KOPT-K1 (cell line): ENCODE results near the gene RNF144A.

ENCODE experiments used
- H3K27ac ChIP-seq: fragments of 200-600 bp; sonication (generic); 2 replicates; pipeline ENCODE4 v1.5.1; 2016; ENCODE audit warnings: antibody characterized with exemption, mild to moderate bottlenecking, low read depth, low read length; ENCODE audit not compliant: poor library complexity, severe bottlenecking
- H3K36me3 ChIP-seq: fragments of 200-600 bp; sonication (generic); 2 replicates; pipeline ENCODE4 v1.5.1; 2017; ENCODE audit warnings: antibody characterized with exemption, mild to moderate bottlenecking, low read length, moderate library complexity; ENCODE audit not compliant: insufficient read depth
- H3K9me3 ChIP-seq: fragments of 200-600 bp; sonication (generic); 2 replicates; pipeline ENCODE4 v1.5.1; 2017; ENCODE audit warnings: antibody characterized with exemption, low read length, mild to moderate bottlenecking; ENCODE audit not compliant: insufficient read depth, poor library complexity, severe bottlenecking

RNF144A gene

DNA sequence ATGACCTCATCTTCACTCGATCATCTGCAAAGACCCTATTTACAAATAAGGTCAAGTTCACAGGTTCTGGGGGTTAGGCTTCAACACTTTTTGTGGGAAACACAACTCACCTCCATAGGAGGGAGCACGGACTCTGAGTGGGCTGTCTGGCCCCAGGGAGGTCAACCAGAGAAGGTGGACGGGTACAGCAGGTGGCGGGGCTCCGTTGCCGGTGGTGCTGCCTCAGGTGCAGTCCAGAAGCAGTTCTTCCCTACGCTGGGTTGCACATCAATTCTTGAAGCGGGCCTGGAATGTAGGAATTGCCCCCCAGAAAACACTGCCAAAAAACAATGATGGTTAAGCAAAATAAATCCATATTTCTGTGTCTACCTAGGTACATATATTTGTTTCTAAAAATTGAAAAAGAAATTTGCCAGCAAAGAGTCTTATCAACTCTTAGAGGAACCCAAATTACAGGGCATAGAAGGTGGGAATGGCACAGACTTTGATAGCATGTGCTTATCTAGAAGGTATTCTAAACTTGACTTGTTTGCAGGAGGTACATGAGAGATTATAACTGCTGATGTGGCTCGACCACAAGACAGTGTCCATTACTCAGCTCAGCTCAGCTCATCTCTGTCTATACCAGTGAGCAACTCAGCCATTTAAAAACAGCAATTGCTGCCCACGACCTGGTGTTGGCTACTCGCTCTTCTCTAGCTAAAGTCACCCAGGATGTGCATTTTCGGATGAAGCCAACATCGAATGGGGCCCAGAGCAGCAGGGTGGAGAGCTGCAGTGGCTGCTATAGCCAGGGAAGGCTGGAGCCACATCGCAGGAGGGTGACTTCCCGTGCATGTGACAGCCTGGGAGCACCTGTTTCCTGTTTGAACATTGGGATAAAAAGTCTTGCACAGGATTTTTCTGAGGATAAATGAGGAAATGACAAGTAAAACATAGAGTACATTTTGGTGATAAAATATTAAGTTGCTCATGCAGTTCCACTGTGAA lies 128.7 kb downstream of the RNF144A start:
- Histone ChIP-seq H3K9me3 (no peaks in the 10 kb centered on the region), H3K36me3 (peaks cover 36% of the 10 kb centered on the region), H3K27ac (peak overlapping the region; percentile 13)

DNA sequence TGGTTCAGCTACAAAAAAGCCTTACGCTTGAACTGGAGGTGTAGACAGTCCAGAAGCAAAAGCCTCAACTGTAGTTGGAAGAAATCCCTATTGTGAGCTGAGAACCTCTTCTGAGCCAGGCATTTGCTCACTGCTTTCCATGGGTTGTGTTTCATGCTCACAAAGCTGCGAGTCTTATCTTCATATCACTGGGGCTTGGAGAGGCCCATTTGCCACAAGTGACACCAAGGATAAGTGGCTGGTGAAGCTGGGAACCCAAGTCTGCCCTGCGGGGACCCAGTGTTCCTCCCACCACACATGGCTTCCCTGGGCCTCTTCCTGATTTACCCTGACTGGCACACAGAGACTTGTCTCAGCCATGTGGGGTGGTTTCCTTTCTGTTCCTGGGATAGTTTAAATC lies 130.4 kb downstream of the RNF144A start:
- Histone ChIP-seq H3K36me3 (peaks cover 18% of the 10 kb centered on the region), H3K27ac (peak overlapping the region; percentile 9), H3K9me3 (no peaks in the 10 kb centered on the region)

DNA sequence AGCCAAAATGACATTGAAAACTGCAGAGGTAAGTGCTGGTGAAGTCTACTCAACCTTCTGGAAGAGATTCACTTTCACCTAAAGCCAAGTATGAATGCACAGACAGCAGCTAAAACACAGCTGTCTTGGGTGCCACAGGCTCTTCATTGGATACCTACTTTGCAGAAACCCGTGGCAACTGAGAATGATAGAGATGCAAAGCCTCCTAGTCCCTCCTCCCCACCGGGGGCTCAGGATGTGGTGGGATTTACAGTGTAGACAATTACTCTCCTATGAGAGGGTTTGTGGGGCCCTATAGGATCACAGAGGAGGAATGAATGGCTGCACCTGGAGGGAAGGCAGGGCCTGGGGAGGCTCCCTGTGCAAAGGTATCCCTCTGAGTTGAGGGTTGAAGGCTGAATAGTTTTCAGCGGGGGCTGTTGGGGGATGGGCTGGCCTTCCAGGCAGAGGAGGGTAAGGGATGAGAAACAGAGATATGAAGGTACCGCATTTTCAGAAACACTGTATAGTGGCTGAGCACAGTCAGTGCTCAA lies 131.6 kb downstream of the RNF144A start:
- Histone ChIP-seq H3K36me3 (peaks cover 17% of the 10 kb centered on the region), H3K27ac (no peak overlapping the region), H3K9me3 (no peaks in the 10 kb centered on the region)

DNA sequence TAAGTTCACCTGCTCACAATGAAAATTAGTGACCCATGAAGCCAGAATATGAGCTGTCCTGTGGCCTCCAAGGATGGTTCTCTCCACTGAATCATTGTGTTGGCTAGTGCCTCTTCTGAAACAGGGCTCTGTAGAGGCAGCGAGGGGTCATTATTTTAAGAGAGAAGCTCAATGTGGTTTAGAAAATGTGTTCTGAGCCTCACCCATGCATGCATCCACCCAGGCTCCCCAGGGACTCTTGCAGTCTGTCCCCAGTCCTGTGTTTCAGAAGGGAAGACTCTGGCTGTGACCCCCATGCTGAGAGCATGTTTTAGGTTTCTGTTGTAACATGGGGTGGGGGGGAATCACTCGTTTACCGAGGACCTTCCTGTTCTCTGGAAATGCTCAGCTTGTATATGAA lies 135.2 kb downstream of the RNF144A start:
- no peak overlapping the region for H3K27ac ChIP-seq
- H3K36me3 ChIP-seq: no peaks in the 10 kb centered on the region
- no peaks in the 10 kb centered on the region for H3K9me3 ChIP-seq

DNA sequence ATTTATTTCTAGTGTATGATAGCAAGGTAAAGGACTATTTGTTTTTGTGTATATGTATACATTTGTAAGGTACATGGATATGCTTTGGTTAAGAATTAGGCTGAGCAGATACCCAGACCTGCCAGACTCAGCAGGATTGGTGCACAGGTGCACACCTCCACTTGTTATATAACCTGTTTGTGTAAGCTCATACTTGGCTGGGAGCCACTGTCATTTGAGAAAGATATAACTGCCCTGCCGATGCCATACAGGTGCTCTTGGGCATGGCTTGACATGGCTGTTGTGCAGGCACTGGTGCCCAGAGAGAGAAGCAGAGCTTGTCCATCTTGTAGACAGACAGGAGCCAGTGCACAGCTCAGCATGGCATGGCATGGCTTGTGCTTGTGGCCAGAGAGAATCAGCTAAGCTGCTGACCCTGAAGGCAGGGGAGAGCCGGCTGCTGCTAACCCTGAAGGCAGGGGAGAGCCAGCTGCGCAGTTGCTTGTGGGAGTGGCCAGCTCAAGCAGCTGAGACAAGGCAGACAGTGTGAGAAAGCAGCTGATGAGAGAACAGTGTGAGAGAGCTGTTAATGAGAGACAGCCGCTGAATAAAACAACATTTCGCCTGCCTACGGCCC lies 136.5 kb downstream of the RNF144A start:
- Histone ChIP-seq H3K36me3 (no peaks in the 10 kb centered on the region), H3K27ac (no peak overlapping the region), H3K9me3 (no peaks in the 10 kb centered on the region)

DNA sequence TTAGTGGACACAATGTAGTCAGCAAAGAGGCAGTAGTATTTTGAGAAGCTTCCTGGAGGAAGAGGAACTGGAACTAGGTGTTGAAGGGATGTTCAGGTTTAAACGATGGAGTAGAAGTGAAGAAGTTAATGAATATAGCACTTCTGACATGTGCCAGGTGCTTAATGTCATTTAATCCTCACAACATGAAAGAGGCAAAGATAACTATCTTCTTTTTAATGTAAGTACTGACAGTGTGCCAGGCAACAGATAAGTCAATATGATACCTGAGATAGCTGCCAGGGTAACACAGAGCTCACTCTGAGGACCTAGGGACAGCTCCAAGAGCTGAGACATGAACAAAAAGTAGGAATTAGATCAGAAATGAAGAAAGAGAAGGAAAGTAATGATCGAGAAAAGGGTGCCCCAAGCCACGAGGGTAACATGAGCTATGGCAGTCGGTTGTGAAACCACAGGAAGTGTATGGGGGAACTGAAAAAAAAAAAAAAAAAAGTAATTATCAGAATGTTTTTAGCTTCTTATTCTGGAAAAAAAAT lies 140.7 kb downstream of the RNF144A start:
- H3K9me3 ChIP-seq: no peaks in the 10 kb centered on the region
- H3K27ac ChIP-seq: peak overlapping the region; percentile 75
- no peaks in the 10 kb centered on the region for H3K36me3 ChIP-seq

DNA sequence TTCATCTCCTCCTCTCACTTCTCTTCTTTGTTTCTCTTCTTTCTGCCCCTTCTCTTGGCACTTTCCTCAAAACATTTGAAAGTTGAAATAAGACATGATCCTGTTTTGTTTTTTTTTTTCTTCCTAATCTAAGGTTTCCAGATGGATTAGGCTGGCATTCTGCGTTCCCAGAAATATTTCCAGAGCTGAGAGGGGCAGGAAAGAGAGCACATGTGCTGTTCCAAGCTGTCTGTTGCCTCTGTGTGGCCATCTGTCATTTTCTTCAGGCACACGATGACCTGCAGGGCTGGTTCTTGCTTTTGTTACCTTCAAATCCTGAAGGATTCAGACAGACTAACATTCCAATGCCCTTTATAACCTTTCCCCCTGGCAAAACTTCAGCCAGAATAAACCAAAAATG lies 142.9 kb downstream of the RNF144A start:
- Histone ChIP-seq H3K27ac (peak overlapping the region; percentile 75), H3K36me3 (no peaks in the 10 kb centered on the region), H3K9me3 (peaks cover 10% of the 10 kb centered on the region)

DNA sequence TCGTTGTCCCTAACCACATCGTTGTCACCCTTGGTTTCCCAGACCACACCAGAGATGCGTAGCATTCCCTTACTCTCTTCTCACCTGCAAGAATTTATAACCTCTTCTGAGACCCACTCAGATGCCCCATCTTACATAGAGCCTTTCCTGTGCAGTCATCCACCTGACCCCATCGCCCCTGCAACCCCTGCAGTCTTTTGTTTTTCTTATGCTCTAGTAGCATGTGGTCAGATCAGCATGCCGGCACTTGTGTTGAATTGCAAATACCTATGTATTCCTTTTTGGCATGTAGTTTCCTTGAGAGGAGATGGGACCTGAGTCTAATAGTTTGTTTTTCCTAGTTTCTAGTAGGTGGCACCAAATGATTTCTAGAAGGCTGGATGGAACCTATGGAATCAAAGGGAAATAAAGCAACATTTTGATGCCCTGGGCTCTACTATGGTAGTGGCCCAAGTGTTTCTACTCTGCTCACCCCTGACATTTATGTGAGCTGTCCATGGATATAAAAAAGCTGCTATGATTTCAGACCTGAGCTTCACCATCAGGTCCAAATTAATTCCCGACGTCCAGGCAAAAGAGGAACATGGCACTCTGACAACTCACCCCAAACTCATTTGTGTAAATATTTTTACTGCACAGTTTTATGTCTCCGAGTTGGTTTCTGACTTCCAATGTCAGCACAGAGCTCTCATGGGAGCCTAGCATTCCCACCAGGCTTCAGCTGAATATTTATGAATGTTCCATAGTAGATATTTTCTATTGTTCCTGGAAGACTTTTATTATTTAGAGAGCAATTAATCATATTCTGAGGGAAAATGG lies 143.6 kb downstream of the RNF144A start:
- H3K27ac ChIP-seq: no peak overlapping the region
- peaks cover 10% of the 10 kb centered on the region for H3K9me3 ChIP-seq
- no peaks in the 10 kb centered on the region for H3K36me3 ChIP-seq

DNA sequence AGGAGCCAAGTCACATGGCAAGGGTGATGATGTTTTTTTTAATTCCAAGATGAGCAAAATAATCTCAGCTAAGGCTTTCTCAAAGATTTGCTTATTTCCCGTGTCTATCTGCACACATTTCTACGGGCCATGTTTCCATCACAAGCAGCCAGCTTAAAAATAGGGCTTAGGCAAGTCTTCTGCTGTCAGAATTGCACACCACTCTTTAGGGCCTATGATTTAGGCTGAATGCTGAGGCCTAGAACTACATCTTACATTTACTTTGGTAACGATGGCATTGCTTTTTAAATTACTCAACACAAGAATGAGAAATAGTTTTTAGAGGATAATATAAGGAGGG lies 144.2 kb downstream of the RNF144A start:
- H3K9me3 ChIP-seq: peaks cover 10% of the 10 kb centered on the region
- H3K27ac ChIP-seq: no peak overlapping the region
- H3K36me3 ChIP-seq: no peaks in the 10 kb centered on the region

DNA sequence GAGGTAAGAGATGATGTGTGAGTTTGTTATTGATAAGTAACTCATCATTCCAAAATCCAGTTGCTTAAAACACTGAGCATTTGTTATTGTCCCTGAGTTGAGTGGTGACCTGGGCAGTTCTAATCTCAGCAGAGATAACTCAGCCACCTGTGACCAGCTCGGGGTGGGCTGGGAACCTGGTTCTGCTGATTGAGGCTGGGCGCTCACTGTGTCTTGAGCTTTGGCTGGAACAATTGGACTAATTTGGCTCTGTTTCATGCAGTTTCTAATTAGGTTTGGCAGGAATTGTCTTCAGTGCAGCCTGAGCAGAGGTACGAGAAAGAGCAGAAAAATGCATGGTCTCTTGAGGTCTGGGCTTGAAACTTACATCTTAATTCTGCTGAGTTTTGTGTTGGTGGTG lies 144.7 kb downstream of the RNF144A start:
- Histone ChIP-seq H3K9me3 (peaks cover 10% of the 10 kb centered on the region), H3K27ac (no peak overlapping the region), H3K36me3 (no peaks in the 10 kb centered on the region)

DNA sequence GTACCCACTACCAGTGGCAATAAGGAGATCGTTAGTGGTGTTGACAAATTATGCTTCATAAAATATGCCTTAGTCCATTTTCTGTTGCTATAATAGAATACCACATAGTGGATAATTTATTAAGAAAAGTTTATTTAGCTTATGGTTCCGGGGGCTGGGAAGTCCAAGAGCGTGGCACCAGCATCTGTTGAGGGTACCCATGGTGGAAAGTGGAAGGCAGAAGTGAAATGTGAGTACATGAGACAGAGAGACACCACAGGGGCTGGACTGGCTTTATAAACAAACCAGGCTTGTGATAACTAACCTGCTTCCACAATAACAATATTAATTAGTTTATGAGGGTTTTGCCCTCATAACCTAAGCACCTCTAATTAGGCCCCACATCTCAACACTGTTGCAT lies 146.6 kb downstream of the RNF144A start:
- Histone ChIP-seq H3K9me3 (peaks cover 10% of the 10 kb centered on the region), H3K27ac (no peak overlapping the region), H3K36me3 (no peaks in the 10 kb centered on the region)

DNA sequence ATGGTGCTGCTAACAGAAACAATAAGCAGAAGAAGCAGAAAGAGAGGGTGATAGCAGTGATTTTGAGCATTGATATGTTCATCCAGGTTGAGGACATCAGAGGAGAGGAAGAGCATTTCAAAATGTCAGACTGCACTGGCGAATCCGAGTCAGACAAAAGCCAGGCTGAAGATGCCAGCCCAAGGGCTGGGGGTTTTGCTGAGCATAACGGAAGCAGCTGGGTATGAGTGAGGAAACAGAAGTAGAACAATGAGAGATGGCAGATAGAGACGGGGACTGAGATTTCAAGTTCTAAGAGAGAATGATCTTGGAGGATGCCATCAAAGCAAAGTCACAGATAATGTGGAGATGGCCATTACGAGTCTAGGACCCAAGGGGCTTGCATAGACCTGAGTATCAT lies 151.2 kb downstream of the RNF144A start:
- H3K27ac ChIP-seq: no peak overlapping the region
- peaks cover 6% of the 10 kb centered on the region for H3K9me3 ChIP-seq
- no peaks in the 10 kb centered on the region for H3K36me3 ChIP-seq

DNA sequence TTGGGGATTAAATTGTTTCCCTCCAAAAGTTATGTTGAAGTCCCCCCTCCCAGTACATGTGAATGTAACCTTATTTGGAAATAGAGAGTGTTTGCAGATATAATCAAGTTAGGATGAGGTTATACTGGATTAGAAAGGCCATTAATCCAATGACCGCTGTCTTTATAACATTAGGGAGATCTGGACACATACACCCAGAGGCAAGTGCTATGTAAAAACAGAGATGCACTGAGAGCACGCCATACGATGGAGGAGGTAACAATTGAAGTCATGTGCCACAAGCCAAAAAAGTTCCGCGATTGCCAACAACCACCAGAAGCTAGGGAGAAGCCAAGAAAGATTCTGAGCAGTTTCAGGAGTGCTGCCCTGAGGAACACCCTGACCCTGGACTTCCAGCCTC lies 153.3 kb downstream of the RNF144A start:
- Histone ChIP-seq H3K9me3 (no peaks in the 10 kb centered on the region), H3K36me3 (no peaks in the 10 kb centered on the region), H3K27ac (no peak overlapping the region)

DNA sequence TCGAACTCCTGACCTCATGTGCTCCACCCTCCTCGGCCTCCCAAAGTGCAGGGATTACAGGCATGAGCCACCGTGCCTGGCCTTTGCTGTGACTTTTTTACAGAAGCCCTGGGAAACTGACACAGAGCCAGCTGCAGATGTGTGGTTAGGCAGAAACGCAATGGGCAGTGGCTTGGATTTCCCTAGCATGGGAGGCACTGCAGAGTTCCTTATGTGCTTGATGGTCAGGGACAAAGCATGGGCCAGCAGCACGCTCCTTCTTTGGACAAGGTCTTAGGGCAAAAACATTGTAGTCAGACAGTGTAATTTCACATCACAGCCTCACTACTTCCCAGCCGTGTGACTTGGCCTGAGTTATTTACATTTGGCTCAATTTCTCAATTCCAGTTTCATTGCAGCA lies 153.9 kb downstream of the RNF144A start:
- H3K9me3 ChIP-seq: no peaks in the 10 kb centered on the region
- H3K36me3 ChIP-seq: no peaks in the 10 kb centered on the region
- no peak overlapping the region for H3K27ac ChIP-seq
